Measurements from ENCODE around the gene TUBA1B. TPM values are rescaled to one million over a fixed set of nuclear protein-coding genes. Genes with fewer than 3 reads are reported as not detected.
"Not testable (repeated sequence)": the region's sequence is repeated elsewhere in the genome, so short reads cannot be mapped to it uniquely, and the experiment has no call there.

The TUBA1B gene
- 1,000 to 10,000 TPM; 2,411 to 2,430 TPM for total RNA-seq

DNA sequence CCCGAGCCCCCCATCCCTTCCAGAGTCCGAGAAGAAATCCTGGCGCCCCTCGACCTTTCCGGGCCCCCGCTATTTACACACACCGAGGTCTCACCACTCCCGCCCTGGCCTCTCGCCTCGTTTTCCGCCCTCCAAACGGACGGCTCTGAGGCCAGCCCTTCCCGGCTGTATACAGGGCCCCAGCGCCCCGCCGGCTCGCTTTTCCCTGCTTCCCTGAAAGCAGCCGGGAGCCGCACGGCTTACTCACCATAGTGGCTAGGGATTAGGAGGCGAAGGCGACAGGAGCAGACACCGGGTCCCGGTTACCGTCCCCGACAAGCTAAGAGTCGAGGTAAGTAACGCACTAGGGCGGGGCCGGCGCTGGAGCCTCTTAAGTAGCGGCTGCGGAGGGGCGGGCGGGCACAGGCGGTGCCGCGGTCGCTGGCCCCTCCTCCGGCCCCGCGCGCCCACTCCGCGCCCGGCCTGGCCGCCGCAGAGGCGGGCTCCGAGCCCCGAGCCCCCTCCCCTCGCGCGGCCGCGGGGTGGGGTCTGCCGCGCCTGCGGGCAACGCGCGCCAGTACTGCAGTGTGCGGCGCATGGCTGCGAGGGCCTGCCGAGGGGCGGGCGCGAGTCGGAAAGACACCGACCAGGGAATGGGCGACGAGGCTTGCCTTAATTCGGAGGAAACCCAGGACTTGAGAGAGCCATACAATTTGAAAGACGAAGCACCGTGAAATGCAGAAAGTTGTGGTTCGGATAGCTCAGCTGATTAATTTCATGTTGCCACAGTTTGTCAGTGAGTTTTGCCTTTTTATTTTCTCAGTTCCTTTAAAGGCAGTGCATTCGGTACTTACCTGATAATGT lies at the start of gene TUBA1B:
TSS of gene TUBA1B (minus strand) at position 345 of the 843 bp plus-strand sequence. CDS start at position 250, 95 bp downstream.
- ChIA-PET POLR2A (interaction anchor here (0.5 to 4.5 kb wide), 19 partner anchors 10 to 299 kb away, joined by 3 to 49 read pairs (median 4); partner anchors contain the start of genes ARF3, KMT2D, LMBR1L and RHEBL1), CTCF (interaction anchor here (0.6 to 3.7 kb wide), 19 partner anchors 16 to 995 kb away, joined by 3 to 23 read pairs (median 5); partner anchors contain the start of genes DDN, LMBR1L, TMBIM6 and TUBA1A)

DNA sequence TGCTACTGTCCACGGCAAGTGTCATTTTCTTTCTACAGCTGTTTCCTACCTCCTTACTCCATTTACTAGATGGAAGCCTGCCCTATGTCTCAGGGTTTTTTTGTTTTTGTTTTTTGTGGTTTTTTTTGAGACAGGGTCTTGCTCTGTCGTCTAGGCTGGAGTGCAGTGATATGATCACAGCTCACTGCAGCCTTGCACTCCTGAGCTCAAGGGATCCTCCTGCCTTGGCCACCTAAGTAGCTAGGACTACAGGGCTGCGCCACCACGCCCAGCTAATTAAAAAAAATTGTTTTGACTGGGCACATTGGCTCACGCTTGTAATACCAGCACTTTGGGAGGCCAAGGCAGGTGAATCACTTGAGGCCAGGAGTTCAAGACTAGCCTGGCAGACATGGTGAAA lies 43.0 kb upstream of the TUBA1B start:
- ChIA-PET POLR2A (no interaction called here), CTCF (no interaction called here)

DNA sequence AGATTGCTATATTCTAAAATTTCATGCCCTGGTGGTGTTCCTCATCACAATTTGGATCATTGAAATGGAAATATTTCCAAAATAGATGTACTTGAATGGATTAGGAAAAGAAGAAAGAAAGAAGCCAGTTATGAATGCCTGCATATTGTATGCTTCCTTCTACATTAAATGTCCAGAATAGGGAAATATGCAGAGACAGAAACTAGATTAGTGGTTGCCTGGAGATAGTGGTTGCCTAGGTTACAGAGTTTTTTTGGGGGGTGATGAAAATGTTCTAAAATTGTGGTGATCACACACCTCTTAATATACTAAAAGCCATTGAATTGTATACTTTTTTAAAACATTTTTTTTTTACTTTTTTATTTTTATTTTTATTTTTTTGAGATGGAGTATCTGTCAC lies 39.7 kb upstream of the TUBA1B start:
- POLR2A ChIA-PET, result no interaction called here
- CTCF ChIA-PET, result no interaction called here

GRCh38 chr12:49165114-49165513 lies 33.9 kb upstream of the TUBA1B start:
- ChIA-PET POLR2A (no interaction called here), CTCF (interaction anchor here (0.6 kb wide), 1 partner anchor 10 kb away, joined by 3 read pairs; no protein-coding TSS in a partner anchor)

- POLR2A ChIA-PET, CTCF ChIA-PET: not testable (repeated sequence)
Observed at GRCh38 chr12:49161901-49162300, 30.7 kb upstream of the TUBA1B start.

- POLR2A ChIA-PET, result no interaction called here
- CTCF ChIA-PET, result no interaction called here
Observed at GRCh38 chr12:49161092-49161795, 30.0 kb upstream of the TUBA1B start.

DNA sequence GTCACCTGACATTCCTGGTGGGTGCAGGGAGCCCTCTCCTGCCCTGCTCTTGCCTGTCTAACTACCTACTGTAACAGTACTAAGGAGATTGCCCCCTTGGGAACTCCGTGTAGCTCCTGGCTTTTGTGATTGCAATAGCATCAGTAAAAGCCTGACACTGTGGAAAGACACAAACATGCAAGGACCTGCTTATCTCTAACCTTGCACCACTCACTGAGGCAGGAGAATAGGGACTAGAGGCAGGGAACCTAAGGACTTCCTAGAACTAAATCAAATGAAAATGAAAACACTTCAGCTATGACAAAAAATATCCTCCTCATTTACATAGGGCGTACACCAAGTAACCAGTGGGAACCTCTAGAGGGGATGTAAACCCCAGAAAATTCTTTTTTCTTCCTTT lies 29.2 kb upstream of the TUBA1B start:
- POLR2A ChIA-PET, result no interaction called here
- CTCF ChIA-PET, result no interaction called here

GRCh38 chr12:49154221-49154620 lies 23.0 kb upstream of the TUBA1B start:
- POLR2A ChIA-PET, result no interaction called here
- CTCF ChIA-PET, result interaction anchor here (1.0 kb wide), 1 partner anchor 9 kb away, joined by 3 read pairs; no protein-coding TSS in a partner anchor

DNA sequence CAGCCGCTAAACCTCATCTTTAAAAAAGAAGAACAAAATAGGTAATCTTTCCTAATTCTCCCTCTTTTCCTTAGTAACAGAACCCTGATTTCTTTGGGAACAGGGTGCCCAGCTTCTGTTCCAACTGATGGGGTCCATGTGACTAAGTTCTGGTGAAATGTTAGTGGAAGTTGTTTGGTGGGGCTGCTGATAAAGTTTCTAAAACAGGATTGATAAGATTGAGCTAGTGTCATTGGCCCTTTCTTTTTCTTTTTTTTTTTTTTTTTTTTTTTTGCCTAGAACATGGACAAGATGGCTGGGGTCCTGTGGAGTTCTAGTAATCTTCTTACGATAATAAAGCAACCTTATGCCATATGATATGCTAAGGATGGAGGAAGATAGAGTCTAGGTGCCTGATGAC lies 16.2 kb upstream of the TUBA1B start:
- POLR2A ChIA-PET, result interaction anchor here (0.6 to 0.7 kb wide), 2 partner anchors 108 to 120 kb away, joined by 13 to 15 read pairs; no protein-coding TSS in a partner anchor
- CTCF ChIA-PET, result interaction anchor here (0.7 to 1.2 kb wide), 2 partner anchors 16 to 71 kb away, joined by 4 to 7 read pairs; partner anchors contain the start of gene TUBA1B

DNA sequence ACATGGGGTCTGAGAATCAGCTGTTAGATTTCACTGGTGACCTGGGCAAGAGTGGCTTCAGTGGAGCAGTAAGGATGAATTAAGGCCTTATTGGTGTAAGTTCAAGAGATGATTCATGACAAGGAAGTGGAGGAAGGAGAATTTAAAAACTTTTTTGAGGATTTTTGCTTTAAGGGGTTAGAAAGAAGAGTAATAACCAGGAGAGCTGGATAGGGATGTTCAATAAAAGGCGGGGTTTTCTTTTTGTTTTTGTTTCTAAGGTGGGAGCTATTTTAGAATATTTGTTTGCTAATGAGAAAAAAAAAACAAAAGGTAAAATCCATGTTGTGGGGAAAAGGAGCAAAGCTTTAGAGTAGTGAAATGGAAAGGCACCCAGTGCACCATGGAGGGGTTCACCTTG lies 15.2 kb upstream of the TUBA1B start:
- ChIA-PET CTCF (no interaction called here), POLR2A (interaction anchor here (1.0 kb wide), 1 partner anchor 15 kb away, joined by 3 read pairs; no protein-coding TSS in a partner anchor)

DNA sequence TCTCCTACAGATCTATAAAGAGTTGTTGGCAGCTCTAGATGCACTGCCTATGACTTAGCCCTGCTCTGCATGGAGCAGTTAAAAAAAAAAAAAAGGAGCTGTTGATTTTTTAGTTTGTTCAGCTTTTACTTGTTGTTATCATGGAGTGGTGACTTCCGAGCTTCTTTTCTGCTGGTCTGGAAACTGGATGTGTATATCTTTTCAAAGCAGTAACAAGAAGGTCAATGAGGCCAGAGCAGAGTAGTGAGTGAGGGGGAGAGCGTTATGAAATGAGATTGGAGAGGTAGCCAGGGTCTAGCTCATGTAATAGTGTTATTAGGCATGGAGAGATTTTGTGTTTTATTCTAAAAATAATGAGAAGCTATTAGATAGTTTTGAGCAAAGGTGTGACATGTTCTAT lies 13.2 kb upstream of the TUBA1B start:
- ChIA-PET CTCF (no interaction called here), POLR2A (interaction anchor here (0.5 kb wide), 1 partner anchor 77 kb away, joined by 4 read pairs; no protein-coding TSS in a partner anchor)

DNA sequence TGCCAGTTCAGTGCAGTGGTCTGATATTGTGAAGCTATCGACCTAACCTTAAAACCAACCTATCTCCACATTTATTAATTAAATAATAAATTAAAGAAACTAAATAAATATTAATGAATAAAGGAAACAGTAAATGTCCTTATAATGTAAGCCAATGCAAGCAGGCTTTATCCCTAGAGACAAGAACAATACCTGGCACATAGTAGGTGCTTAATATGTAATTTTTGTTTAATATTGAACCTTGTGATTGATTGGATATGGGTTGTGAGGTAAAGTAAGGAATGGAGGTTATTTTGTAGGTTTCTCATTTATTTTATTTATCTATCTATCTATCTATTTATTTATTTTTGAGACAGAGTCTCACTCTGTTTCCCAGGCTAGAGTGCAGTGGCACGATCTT lies 7.8 kb upstream of the TUBA1B start:
- CTCF ChIA-PET, result no interaction called here
- POLR2A ChIA-PET, result interaction anchor here (0.6 kb wide), 1 partner anchor 65 kb away, joined by 3 read pairs; no protein-coding TSS in a partner anchor

DNA sequence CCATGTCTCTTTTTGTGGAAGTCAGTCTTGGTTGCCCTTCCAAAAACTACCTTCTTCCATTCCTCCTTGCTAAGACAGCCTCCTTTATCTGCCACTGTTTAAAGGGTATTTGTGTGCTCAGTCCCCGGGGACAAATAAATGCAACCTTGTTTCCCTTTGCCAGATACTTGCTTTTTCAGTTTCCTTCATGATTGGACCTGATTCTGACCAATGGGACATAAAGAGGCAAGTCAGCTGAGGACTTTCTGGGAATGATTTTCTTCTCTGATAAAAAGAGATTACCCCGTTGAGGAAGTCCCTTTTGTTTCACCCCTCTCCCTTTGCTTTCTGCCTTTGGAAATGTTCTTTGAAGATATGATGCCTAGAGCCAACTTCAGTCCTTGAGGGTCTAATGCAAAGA lies 7.4 kb upstream of the TUBA1B start:
- ChIA-PET CTCF (interaction anchor here (0.7 kb wide), 1 partner anchor 114 kb away, joined by 3 read pairs; no protein-coding TSS in a partner anchor), POLR2A (interaction anchor here (0.6 kb wide), 1 partner anchor 65 kb away, joined by 3 read pairs; no protein-coding TSS in a partner anchor)

DNA sequence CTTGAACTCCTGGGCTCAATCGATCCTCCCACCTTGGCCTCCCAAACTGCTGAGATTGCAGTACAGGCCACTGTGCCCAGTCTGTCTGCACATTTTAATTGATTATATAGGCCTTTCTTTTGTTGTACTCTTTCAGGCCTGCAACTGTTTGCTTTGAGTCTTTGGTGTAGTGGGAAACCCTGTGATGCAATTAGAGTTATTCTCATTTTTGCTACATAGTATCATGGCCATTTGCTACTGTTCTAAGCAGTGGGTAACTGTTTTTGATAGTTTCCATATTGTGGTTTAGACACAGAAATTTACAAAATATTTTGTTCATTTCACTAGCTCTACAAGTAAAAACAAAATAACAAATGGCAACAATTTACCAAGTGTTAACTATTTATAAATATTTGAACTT lies 6.3 kb upstream of the TUBA1B start:
- CTCF ChIA-PET, result no interaction called here
- POLR2A ChIA-PET, result no interaction called here

DNA sequence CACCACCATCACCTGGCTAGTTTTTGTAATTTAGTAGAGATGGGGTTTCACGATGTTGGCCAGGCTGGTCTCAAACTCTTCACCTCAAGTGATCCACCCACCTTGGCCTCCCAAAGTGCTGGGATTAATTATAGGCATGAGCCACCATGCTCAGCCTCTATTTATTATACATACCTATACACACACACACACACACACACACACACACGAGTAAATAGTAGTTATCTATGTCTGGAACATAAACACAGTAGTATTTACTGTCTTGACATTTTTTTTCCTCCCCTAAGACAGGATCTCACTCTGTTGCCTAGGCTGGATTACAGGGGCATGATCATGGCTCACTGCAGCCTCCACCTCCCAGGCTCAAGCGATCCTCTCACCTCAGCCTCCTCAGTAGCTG lies 5.8 kb upstream of the TUBA1B start:
- POLR2A ChIA-PET, CTCF ChIA-PET: not testable (repeated sequence)

DNA sequence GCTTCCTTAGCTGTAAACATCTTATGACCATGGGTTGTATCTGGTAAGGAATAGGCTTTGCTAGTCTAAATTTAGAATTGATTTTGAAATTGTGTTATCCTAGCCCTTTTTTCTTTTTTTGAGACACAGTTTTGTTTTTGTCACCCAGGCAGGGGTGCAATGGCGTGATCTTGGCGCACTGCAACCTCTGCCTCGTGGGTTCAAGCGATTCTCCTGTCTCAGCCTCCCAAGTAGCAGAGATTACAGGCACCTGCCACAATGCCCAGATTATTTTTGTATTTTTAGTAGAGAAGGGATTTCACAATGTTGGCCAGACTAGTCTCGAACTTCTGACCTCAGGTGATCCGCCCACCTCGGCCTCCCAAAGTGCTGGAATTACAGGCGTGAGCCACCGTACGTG lies 2.4 kb upstream of the TUBA1B start:
- CTCF ChIA-PET, result interaction anchor here (0.7 kb wide), 2 partner anchors 69 to 113 kb away, joined by 3 to 4 read pairs; no protein-coding TSS in a partner anchor
- POLR2A ChIA-PET, result interaction anchor here (4.5 kb wide), 1 partner anchor 55 kb away, joined by 49 read pairs; the partner anchor contains the start of gene TUBA1A

DNA sequence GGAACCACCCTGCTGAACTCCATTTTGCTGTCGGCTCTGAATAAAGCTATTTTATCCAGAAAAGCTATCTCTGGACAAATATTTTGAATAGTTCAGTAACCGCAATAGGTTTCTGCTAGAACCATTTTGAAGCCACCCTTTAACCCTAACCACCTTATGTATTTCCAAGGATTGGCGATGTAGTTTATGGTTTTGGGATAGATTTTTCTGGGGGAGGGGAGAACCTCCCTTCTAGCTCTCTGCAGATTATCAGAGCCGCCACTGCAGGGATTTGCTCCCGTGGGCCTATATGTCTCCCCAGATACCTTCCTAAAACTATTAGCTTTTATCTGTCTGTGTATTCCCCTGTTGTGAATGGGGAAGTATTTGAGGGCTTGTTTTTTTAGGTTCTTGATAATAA lies 1.8 kb upstream of the TUBA1B start:
- POLR2A ChIA-PET, result interaction anchor here (4.5 kb wide), 1 partner anchor 55 kb away, joined by 49 read pairs; the partner anchor contains the start of gene TUBA1A
- CTCF ChIA-PET, result interaction anchor here (1.4 to 3.7 kb wide), 2 partner anchors 45 to 102 kb away, joined by 3 to 19 read pairs; no protein-coding TSS in a partner anchor

DNA sequence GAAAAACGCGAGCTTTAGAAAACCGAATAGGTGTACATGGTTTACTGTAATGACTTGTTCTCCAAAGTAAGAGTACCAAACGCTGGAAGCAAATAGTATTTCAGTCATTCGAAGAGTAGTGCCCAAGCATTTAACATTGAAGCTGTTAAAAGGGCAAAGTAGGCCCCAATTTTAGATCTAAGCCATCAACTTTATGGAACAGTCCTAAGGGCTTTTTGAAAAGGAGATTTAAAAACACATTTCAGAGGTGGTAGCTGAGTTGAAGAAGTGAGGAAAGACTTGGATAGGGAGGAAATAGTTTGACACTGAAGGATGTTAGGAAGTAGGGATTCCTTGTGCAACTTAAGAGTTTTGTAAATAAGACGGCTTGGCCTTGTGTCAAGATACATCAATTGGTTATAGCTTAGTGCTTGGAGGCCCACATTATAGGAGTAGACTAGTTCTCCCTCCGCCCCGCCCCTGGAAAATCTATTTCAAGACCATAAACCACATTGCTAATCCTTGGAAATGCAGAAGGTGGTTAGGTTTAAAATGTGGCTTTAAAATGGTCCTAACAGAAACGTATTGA lies 783 bp upstream of the TUBA1B start:
- CTCF ChIA-PET, result interaction anchor here (0.8 to 3.7 kb wide), 8 partner anchors 16 to 154 kb away, joined by 3 to 23 read pairs (median 5); partner anchors contain the start of genes TUBA1A and WNT1
- POLR2A ChIA-PET, result interaction anchor here (0.5 to 4.5 kb wide), 10 partner anchors 9 to 139 kb away, joined by 3 to 49 read pairs (median 4); partner anchors contain the start of genes RHEBL1, TUBA1A and TUBA1C

All from activated CD8-positive, alpha-beta memory T cell treated with anti-CD3 and anti-CD28 coated beads for 36 hours (primary cell).